AG04449 (cell line): ENCODE data around the gene GRPEL1.

Experiments used
- CTCF ChIA-PET: fragments of 350-600 bp; formaldehyde crosslinking; extraction: SDS; loops from one replicate; lab custom pipeline; 2021; ENCODE audit warnings: antibody characterized with exemption; lab: Yijun Ruan, JAX
- POLR2A ChIA-PET: fragments of 400-600, 350-600 bp; formaldehyde crosslinking; extraction: SDS; loops from one replicate; lab custom pipeline; 2020; ENCODE audit warnings: antibody characterized with exemption, inconsistent platforms; lab: Yijun Ruan, JAX
- DNase-seq: peaks from one replicate; pipeline ENCODE4 v3.0.0-alpha.2; 2010; ENCODE audit warnings: low read depth, low spot score
- H3K4me3 ChIP-seq: 2 replicates; pipeline ENCODE4 v1.5.1; 2011; ENCODE audit warnings: low read depth, mild to moderate bottlenecking, control low read depth, low read length
- CTCF ChIP-seq: IDR thresholded peaks from one replicate; pipeline ENCODE4 v1.5.1; 2011; ENCODE audit warnings: mild to moderate bottlenecking, moderate library complexity, low read length, control low read depth, inconsistent platforms; ENCODE audit not compliant: insufficient read depth; ENCODE audit errors: missing control alignments

The GRPEL1 gene

GRCh38 chr4:7020290-7020689 lies 47.6 kb downstream of the GRPEL1 start:
- H3K4me3 ChIP-seq = no peak overlapping the region
- no peak for TF ChIP-seq CTCF
- DNase-seq = no peak
- CTCF ChIA-PET = interaction anchor here (1.1 to 1.6 kb wide), 4 partner anchors 8 to 303 kb away, joined by 3 to 5 read pairs (median 4); partner anchors contain the start of gene TADA2B
- POLR2A ChIA-PET = no interaction called here

- DNase-seq = no peak
- TF ChIP-seq CTCF = no peak
- ChIA-PET POLR2A (no interaction called here), CTCF (interaction anchor here (1.1 kb wide), 1 partner anchor 302 kb away, joined by 3 read pairs; no protein-coding TSS in a partner anchor)
- H3K4me3 ChIP-seq = no peak overlapping the region
Measured at GRCh38 chr4:7019367-7019766, 48.5 kb downstream of the GRPEL1 start.

- CTCF ChIA-PET = interaction anchor here (1.4 kb wide), 1 partner anchor 17 kb away, joined by 3 read pairs; no protein-coding TSS in a partner anchor
- no peak for TF ChIP-seq CTCF
Measured at GRCh38 chr4:7018281-7018680, 49.6 kb downstream of the GRPEL1 start.

GRCh38 chr4:7017446-7018048 lies 50.3 kb downstream of the GRPEL1 start:
- CTCF ChIA-PET = interaction anchor here (0.7 to 1.4 kb wide), 2 partner anchors 18 to 25 kb away, joined by 3 read pairs; a partner anchor contains a TSS
- no peak for TF ChIP-seq CTCF
- DNase-seq = no peak
- no peak overlapping the region for H3K4me3 ChIP-seq
- POLR2A ChIA-PET = no interaction called here

More at GRCh38 chr4:7018281-7018680, 49.6 kb downstream of the GRPEL1 start:
- POLR2A ChIA-PET = no interaction called here
- DNase-seq = no peak
- no peak overlapping the region for H3K4me3 ChIP-seq

DNA sequence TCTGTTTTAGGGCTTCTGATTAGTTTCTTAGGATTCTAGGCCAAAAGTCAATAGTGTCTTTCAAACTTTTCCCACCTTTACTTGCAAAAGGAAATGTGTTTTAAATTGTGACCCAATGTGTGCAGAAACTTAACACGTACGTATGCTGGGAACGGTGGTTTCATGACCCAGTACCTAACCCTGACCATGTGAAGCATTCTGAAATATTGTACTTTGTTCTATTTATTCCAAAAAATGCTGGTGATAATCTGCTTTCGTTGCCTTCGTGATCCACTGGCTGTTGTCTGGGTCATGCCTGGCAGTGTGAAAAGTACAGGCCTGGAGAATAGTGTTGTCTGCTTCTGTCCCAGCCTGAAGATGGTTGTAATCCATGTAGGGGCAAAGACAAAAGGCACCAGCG lies 51.4 kb downstream of the GRPEL1 start:
- DNase-seq = no peak
- POLR2A ChIA-PET = no interaction called here
- no peak overlapping the region for H3K4me3 ChIP-seq
- no peak for TF ChIP-seq CTCF
- CTCF ChIA-PET = interaction anchor here (1.3 kb wide), 1 partner anchor 27 kb away, joined by 4 read pairs; the partner anchor contains the start of gene TADA2B

DNA sequence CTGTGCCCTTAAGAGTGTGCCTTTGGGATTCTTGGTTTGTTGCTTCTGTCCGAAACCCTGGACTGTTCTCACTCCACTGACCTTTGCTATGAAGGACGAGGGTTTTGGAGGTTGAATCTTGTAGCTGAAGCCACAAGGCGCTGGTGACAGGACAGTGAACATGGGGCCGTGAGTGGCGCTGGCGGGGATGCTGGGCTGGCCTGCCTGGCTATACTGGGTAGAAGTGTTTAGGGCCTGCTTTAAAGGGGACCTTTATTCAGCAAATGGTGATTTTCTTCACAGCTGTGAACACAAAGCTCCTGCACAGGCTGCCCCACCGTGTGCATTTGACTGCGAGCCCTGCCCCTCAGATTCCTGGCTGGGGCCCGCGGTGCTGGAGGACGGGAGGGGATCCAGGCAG lies 51.8 kb downstream of the GRPEL1 start:
- TF ChIP-seq CTCF = no peak
- no peak overlapping the region for H3K4me3 ChIP-seq
- no peak for DNase-seq
- CTCF ChIA-PET = interaction anchor here (1.3 kb wide), 1 partner anchor 27 kb away, joined by 4 read pairs; the partner anchor contains the start of gene TADA2B
- POLR2A ChIA-PET = no interaction called here
